ENCODE results near the gene LUZP2. TPM values are rescaled to one million over a fixed set of nuclear protein-coding genes. Genes with fewer than 3 reads are reported as not detected.

Gene LUZP2
- polyA plus RNA-seq (15.5 and 17.7 TPM in 2 replicates), polyA minus RNA-seq (43.6 and 46.1 TPM in 2 replicates)

DNA sequence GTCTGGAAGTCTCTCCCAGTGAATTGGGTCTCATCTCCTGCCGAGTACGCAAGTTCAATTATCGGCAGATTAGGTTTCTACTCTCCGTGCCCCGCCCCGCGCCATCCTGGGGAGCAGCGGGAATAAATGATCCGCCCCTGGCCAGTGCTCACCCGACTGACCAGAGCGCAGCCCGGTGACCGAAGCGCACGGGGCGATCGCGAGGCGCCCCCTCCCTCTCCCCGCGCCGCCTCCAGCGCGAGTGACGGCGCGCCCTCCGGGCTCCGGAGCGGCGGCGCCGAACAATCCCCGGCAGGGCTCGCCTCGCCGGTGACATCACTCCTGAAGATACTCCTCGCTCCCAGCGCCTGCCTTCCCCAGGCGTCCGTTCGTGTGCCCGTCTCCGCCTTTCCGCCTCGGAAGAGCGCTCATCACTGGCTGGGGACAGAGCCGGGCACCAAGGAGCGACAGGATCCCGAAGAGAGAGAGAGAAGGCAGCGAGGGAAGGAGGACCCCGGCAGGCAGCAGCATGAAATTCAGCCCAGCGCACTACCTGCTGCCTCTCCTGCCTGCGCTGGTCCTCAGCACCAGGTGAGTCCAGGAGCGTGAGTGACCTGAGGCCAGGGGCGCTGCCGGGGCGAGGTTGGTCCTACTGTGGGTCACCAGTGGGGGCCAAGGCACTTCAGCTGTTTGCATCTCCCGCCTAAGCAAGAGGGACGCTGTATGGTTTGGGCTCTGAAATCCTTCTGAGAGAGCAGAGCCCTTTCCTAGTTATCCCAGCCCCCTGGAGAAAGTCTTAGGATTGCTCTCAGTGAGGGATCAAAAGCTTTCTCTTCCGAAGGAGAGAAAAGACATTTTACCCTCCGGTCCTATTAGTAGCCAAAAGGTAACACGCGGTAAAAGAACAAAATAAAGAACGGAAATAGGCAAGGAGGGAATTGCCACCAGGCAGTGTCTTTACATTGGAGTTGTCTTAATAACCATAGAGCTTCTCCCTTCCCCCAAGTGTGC lies at the start of gene LUZP2:
LUZP2 (plus strand) TSS at position 318 of the 990 bp plus-strand sequence.
- Histone ChIP-seq H3K4me3 (ENCODE audit: low read length) (peak within 1 kb of the TSS; percentile 76), H3K9ac (ENCODE audit: low read length) (peak within 1 kb of the TSS; percentile 76), H3K4me2 (ENCODE audit: low read length) (peak within 1 kb of the TSS; percentile 66), H3K27me3 (ENCODE audit: insufficient read depth, low read depth, low read length) (peaks cover 19% of the 10 kb centered on the region), H3K9me3 (ENCODE audit: low read length) (no peaks in the 10 kb centered on the region), H4K20me1 (ENCODE audit: insufficient read depth) (no peaks in the 10 kb centered on the region), H3K36me3 (ENCODE audit: insufficient read depth, low read length) (no peaks in the 10 kb centered on the region), H3K27ac (ENCODE audit: low read length) (peak within 1 kb of the TSS; percentile 62), H3F3A (ENCODE audit: insufficient read depth, low read length, poor library complexity, severe bottlenecking) (no peaks in the 10 kb centered on the region), H3K9me2 (ENCODE audit: insufficient read depth, low read length) (no peaks in the 10 kb centered on the region), H2AFZ (ENCODE audit: low read depth, low read length) (peak within 1 kb of the TSS; percentile 58), H3K79me2 (replicated peaks; ENCODE audit: insufficient read depth, low read length) (no peaks in the 10 kb centered on the region)
- TF ChIP-seq SMC3 (conservative IDR thresholded peaks at IDR 0.05; ENCODE audit: poor library complexity) = peak; percentile 77
- peak; percentile 49 for TF ChIP-seq MXI1 (conservative IDR thresholded peaks at IDR 0.05; ENCODE audit: poor library complexity, severe bottlenecking)
- TF ChIP-seq TAF1 (IDR thresholded peaks at IDR 0.05; ENCODE audit: low read depth) = no peak
- TF ChIP-seq RAD21 (conservative IDR thresholded peaks at IDR 0.05) = peak; percentile 80
- peak; percentile 45 for TF ChIP-seq POLR2AphosphoS5 (IDR thresholded peaks at IDR 0.05)
- TF ChIP-seq, protein P1, sequence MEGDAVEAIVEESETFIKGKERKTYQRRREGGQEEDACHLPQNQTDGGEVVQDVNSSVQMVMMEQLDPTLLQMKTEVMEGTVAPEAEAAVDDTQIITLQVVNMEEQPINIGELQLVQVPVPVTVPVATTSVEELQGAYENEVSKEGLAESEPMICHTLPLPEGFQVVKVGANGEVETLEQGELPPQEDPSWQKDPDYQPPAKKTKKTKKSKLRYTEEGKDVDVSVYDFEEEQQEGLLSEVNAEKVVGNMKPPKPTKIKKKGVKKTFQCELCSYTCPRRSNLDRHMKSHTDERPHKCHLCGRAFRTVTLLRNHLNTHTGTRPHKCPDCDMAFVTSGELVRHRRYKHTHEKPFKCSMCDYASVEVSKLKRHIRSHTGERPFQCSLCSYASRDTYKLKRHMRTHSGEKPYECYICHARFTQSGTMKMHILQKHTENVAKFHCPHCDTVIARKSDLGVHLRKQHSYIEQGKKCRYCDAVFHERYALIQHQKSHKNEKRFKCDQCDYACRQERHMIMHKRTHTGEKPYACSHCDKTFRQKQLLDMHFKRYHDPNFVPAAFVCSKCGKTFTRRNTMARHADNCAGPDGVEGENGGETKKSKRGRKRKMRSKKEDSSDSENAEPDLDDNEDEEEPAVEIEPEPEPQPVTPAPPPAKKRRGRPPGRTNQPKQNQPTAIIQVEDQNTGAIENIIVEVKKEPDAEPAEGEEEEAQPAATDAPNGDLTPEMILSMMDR (IDR thresholded peaks at IDR 0.05; ENCODE audit: poor library complexity, severe bottlenecking) = peak; percentile 75
- peak; percentile 50 for TF ChIP-seq EP300 (conservative IDR thresholded peaks at IDR 0.05; ENCODE audit: poor library complexity, severe bottlenecking)
- no peak for TF ChIP-seq EZH2 (IDR thresholded peaks at IDR 0.05; ENCODE audit: borderline replicate concordance, insufficient read depth, low read length, poor library complexity, severe bottlenecking)
- TF ChIP-seq, protein P2, sequence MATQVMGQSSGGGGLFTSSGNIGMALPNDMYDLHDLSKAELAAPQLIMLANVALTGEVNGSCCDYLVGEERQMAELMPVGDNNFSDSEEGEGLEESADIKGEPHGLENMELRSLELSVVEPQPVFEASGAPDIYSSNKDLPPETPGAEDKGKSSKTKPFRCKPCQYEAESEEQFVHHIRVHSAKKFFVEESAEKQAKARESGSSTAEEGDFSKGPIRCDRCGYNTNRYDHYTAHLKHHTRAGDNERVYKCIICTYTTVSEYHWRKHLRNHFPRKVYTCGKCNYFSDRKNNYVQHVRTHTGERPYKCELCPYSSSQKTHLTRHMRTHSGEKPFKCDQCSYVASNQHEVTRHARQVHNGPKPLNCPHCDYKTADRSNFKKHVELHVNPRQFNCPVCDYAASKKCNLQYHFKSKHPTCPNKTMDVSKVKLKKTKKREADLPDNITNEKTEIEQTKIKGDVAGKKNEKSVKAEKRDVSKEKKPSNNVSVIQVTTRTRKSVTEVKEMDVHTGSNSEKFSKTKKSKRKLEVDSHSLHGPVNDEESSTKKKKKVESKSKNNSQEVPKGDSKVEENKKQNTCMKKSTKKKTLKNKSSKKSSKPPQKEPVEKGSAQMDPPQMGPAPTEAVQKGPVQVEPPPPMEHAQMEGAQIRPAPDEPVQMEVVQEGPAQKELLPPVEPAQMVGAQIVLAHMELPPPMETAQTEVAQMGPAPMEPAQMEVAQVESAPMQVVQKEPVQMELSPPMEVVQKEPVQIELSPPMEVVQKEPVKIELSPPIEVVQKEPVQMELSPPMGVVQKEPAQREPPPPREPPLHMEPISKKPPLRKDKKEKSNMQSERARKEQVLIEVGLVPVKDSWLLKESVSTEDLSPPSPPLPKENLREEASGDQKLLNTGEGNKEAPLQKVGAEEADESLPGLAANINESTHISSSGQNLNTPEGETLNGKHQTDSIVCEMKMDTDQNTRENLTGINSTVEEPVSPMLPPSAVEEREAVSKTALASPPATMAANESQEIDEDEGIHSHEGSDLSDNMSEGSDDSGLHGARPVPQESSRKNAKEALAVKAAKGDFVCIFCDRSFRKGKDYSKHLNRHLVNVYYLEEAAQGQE (IDR thresholded peaks at IDR 0.05; ENCODE audit: borderline replicate concordance) = peak; percentile 68

DNA sequence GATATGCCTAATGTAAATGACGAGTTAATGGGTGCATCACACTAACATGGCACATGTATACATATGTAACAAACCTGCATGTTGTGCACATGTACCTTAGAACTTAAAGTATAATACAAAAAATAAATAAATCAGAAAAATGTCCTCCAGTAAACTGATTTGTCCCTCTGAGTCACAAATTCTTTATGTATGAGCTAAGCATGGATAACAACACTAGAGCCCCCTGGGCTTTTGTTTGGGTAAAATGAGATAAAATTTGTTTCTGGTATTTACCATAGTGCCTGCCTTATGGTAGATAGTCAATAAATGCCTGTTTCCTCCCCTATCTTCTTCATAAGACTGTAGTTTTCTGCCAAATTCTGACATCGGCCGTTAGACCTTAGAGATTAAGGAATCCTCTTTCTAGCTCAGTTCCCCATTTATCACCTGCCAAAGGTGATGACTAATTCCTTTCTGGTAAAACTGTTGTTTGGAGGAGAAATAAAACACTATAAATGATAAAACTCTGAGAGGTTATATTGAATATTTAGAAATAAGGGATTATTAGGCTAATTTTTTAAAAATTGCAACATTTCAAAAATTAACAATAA lies 43.6 kb upstream of the LUZP2 start:
- no peaks in the 10 kb centered on the region for H3F3A ChIP-seq (ENCODE audit: insufficient read depth, low read length, poor library complexity, severe bottlenecking)
- no peaks in the 10 kb centered on the region for H3K36me3 ChIP-seq (ENCODE audit: insufficient read depth, low read length)
- no peak overlapping the region for H3K9ac ChIP-seq (ENCODE audit: low read length)
- no peaks in the 10 kb centered on the region for H3K27me3 ChIP-seq (ENCODE audit: insufficient read depth, low read depth, low read length)
- H3K9me3 ChIP-seq (ENCODE audit: low read length) = no peaks in the 10 kb centered on the region
- no peaks in the 10 kb centered on the region for H3K9me2 ChIP-seq (ENCODE audit: insufficient read depth, low read length)
- TF ChIP-seq, protein P2 (IDR thresholded peaks at IDR 0.05; ENCODE audit: borderline replicate concordance) = no peak
- TF ChIP-seq EZH2 (IDR thresholded peaks at IDR 0.05; ENCODE audit: borderline replicate concordance, insufficient read depth, low read length, poor library complexity, severe bottlenecking) (no peak), TAF1 (IDR thresholded peaks at IDR 0.05; ENCODE audit: low read depth) (no peak), POLR2AphosphoS5 (IDR thresholded peaks at IDR 0.05) (no peak), EP300 (conservative IDR thresholded peaks at IDR 0.05; ENCODE audit: poor library complexity, severe bottlenecking) (no peak), MXI1 (conservative IDR thresholded peaks at IDR 0.05; ENCODE audit: poor library complexity, severe bottlenecking) (no peak), RAD21 (conservative IDR thresholded peaks at IDR 0.05) (no peak), SMC3 (conservative IDR thresholded peaks at IDR 0.05; ENCODE audit: poor library complexity) (no peak)
- TF ChIP-seq, protein P1 (IDR thresholded peaks at IDR 0.05; ENCODE audit: poor library complexity, severe bottlenecking) = no peak
- H3K4me2 ChIP-seq (ENCODE audit: low read length) = no peak overlapping the region
- H2AFZ ChIP-seq (ENCODE audit: low read depth, low read length) = no peak overlapping the region
- H3K4me3 ChIP-seq (ENCODE audit: low read length) = no peak overlapping the region
- H3K79me2 ChIP-seq (replicated peaks; ENCODE audit: insufficient read depth, low read length) = no peaks in the 10 kb centered on the region
- no peaks in the 10 kb centered on the region for H4K20me1 ChIP-seq (ENCODE audit: insufficient read depth)
- no peak overlapping the region for H3K27ac ChIP-seq (ENCODE audit: low read length)

Data from neural cell (in vitro differentiated cells).